Keratinocyte (primary cell): Measurements from ENCODE around the gene AFG1L.

ENCODE experiments used
- CTCF ChIP-seq, 3 experiments: IDR thresholded peaks in 1 of 3; conservative IDR thresholded peaks in 1 of 3; optimal IDR thresholded peaks in 1 of 3; 2 replicates in 2 of 3; 3 replicates in 1 of 3; pipeline versions ENCODE3 to v1.5.1; 2011; ENCODE audit warnings: low read length in 3 of 3, mild to moderate bottlenecking in 3 of 3, moderate library complexity in 2 of 3, control low read depth in 1 of 3, inconsistent platforms in 1 of 3; ENCODE audit not compliant: insufficient read depth in 2 of 3; ENCODE audit errors: extremely low read depth in 1 of 3
- EZH2 ChIP-seq: IDR thresholded peaks from one replicate; pipeline ENCODE4 v1.6.1; 2012; ENCODE audit warnings: inconsistent platforms, mild to moderate bottlenecking, low read length, moderate library complexity

- TF ChIP-seq CTCF (optimal IDR thresholded peaks at IDR 0.05 in 1 of 3, IDR thresholded peaks at IDR 0.05 in 1 of 3, conservative IDR thresholded peaks at IDR 0.05 in 1 of 3; ENCODE audit: extremely low read depth in 1 of 3, insufficient read depth in 2 of 3, low read length in 3 of 3) = no peak
- no peak for TF ChIP-seq EZH2
Observed at GRCh38 chr6:108434222-108434621, 139.4 kb downstream of the AFG1L start.
